HFFc6 (cell line): Measurements from ENCODE around the gene PCSK7. TPM values are rescaled to one million over a fixed set of nuclear protein-coding genes. Genes with fewer than 3 reads are reported as not detected.

ENCODE experiments used
- DNase-seq: peaks from one replicate; pipeline ENCODE4 v3.0.0-alpha.2; 2018
- H3K27ac Mint-ChIP-seq: 2 replicates; pipeline ENCODE4 v1.8.0; 2020; ENCODE audit warnings: mild to moderate bottlenecking, mixed read lengths
- H3K27me3 Mint-ChIP-seq: 2 replicates; pipeline ENCODE4 v1.8.0; 2021; ENCODE audit warnings: mild to moderate bottlenecking, moderate library complexity, mixed read lengths; ENCODE audit not compliant: insufficient read depth
- H3K36me3 Mint-ChIP-seq: 2 replicates; pipeline ENCODE4 v1.8.0; 2021; ENCODE audit warnings: low read depth, mixed read lengths
- H3K4me1 Mint-ChIP-seq: 2 replicates; pipeline ENCODE4 v1.8.0; 2020; ENCODE audit warnings: low read depth, mixed read lengths
- H3K4me3 Mint-ChIP-seq: 2 replicates; pipeline ENCODE4 v1.8.0; 2020; ENCODE audit warnings: mild to moderate bottlenecking, moderate library complexity, mixed read lengths
- H3K9me3 Mint-ChIP-seq: 2 replicates; pipeline ENCODE4 v1.8.0; 2020; ENCODE audit warnings: mild to moderate bottlenecking, mixed read lengths
- total RNA-seq, 6 experiments: library from RNA; stranded (reverse); fragmentation: NEBNext Ultra II Directional; extraction: Animal tissue kit (Norgen Biotek cat#: 25700); gene quantifications; 2 replicates in 1 of 6; 3 replicates in 5 of 6; pipeline ENCODE4 v1.2.3, GENCODE V29; 2021
- TF ChIP-seq, protein P1 (sequence below): fragments of 200-600 bp; sonication (generic); IDR thresholded peaks from 2 replicates; pipeline ENCODE4 v1.5.0; 2021; ENCODE audit warnings: antibody characterized with exemption, mild to moderate bottlenecking

The PCSK7 gene
- total RNA-seq, 6 experiments from 2014 or later: 64.1 to 73.6 (median 68.0) TPM

DNA sequence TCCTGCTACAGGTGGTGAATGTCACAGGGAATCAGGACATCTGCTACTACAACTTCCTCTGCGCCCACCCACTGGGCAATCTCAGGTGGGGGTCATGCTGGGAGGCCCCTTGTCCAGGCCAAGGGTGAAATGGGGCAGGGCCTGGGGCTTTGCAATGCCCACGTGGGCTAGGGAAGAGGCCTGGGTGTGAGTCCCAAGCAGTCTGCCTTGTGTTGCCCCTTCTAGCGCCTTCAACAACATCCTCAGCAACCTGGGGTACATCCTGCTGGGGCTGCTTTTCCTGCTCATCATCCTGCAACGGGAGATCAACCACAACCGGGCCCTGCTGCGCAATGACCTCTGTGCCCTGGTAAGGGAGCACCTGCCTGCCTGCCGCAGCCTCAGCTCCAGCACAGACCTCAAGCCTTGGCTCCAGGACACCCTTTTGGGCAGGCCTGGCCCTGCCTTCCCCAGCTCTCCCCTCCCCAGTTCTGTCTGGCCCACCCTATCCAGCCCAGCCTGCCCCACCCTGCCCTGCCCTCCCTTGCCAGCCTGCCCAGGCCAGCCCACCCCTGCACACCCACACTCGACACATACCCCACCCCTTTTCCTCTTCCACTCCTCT, 41.8 kb downstream of the PCSK7 start:
- Mint-ChIP-seq H3K9me3 (no peaks in the 10 kb centered on the region), H3K4me3 (no peak overlapping the region), H3K27ac (no peak overlapping the region), H3K4me1 (no peaks in the 10 kb centered on the region), H3K36me3 (peaks cover 5% of the 10 kb centered on the region), H3K27me3 (peaks cover 7% of the 10 kb centered on the region)
- TF ChIP-seq, protein P1, sequence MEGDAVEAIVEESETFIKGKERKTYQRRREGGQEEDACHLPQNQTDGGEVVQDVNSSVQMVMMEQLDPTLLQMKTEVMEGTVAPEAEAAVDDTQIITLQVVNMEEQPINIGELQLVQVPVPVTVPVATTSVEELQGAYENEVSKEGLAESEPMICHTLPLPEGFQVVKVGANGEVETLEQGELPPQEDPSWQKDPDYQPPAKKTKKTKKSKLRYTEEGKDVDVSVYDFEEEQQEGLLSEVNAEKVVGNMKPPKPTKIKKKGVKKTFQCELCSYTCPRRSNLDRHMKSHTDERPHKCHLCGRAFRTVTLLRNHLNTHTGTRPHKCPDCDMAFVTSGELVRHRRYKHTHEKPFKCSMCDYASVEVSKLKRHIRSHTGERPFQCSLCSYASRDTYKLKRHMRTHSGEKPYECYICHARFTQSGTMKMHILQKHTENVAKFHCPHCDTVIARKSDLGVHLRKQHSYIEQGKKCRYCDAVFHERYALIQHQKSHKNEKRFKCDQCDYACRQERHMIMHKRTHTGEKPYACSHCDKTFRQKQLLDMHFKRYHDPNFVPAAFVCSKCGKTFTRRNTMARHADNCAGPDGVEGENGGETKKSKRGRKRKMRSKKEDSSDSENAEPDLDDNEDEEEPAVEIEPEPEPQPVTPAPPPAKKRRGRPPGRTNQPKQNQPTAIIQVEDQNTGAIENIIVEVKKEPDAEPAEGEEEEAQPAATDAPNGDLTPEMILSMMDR: no peak
- DNase-seq: no peak

DNA sequence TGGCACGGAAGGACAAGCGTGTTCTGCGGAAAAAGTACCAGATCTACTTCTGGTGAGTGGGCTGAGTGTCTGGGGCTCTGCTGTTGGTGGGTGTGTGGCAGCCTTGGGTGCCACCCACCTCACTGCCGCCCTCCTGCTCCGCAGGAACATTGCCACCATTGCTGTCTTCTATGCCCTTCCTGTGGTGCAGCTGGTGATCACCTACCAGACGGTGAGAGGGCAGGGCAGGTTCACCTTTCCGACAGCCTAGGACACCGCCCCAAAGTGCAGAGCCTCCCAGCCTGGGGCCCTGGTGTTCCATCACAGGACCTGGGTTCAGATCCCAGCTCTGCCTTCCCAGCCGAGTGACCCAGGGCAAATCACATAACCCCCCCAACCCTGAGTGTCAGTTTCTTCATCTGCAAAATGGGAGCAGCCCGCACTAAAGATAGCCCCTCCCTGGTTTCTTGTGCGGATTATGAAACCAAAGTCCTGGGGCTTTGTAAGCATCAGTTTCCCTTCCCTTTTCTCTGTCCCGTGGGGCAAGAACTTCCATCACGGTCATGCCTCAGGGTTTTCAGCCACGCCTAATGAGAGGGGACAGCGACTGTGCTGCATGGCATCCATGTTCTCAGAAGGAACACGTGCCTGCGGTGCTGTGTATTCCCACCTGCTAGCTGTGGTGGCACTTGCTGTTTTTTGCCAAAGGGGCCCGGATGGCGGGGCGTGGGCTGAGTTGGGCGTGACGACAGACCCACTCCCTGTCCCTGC, 42.5 kb downstream of the PCSK7 start:
- no peaks in the 10 kb centered on the region for H3K9me3 Mint-ChIP-seq
- peaks cover 5% of the 10 kb centered on the region; the same call in 1 of the 2 replicates for H3K36me3 Mint-ChIP-seq
- TF ChIP-seq, protein P1: no peak
- H3K4me1 Mint-ChIP-seq: no peaks in the 10 kb centered on the region
- DNase-seq: no peak
- peaks cover 2% of the 10 kb centered on the region for H3K27me3 Mint-ChIP-seq
- H3K27ac Mint-ChIP-seq: no peak overlapping the region
- H3K4me3 Mint-ChIP-seq: no peak overlapping the region

- H3K27me3 Mint-ChIP-seq: peaks cover 2% of the 10 kb centered on the region
- H3K36me3 Mint-ChIP-seq: peaks cover 5% of the 10 kb centered on the region; the same call in 1 of the 2 replicates
- no peak overlapping the region for H3K27ac Mint-ChIP-seq
- no peak for DNase-seq
- no peak overlapping the region for H3K4me3 Mint-ChIP-seq
- TF ChIP-seq, protein P1: no peak
- no peaks in the 10 kb centered on the region for H3K9me3 Mint-ChIP-seq
- H3K4me1 Mint-ChIP-seq: no peaks in the 10 kb centered on the region
Observed at GRCh38 chr11:117188620-117189081, 43.2 kb downstream of the PCSK7 start.

GRCh38 chr11:117187799-117188481, 43.9 kb downstream of the PCSK7 start:
- TF ChIP-seq, protein P1: no peak
- Mint-ChIP-seq H3K27ac (no peak overlapping the region), H3K9me3 (no peaks in the 10 kb centered on the region), H3K4me3 (no peak overlapping the region), H3K36me3 (peaks cover 5% of the 10 kb centered on the region; the same call in 1 of the 2 replicates), H3K27me3 (no peaks in the 10 kb centered on the region; the same call in none of the 2 replicates), H3K4me1 (no peaks in the 10 kb centered on the region)
- no peak for DNase-seq

- no peaks in the 10 kb centered on the region for H3K9me3 Mint-ChIP-seq
- no peak overlapping the region for H3K27ac Mint-ChIP-seq
- no peak overlapping the region for H3K4me3 Mint-ChIP-seq
- TF ChIP-seq, protein P1: no peak
- peaks cover 5% of the 10 kb centered on the region; the same call in 1 of the 2 replicates for H3K36me3 Mint-ChIP-seq
- H3K4me1 Mint-ChIP-seq: no peaks in the 10 kb centered on the region
- H3K27me3 Mint-ChIP-seq: no peaks in the 10 kb centered on the region; the same call in none of the 2 replicates
- DNase-seq: no peak
Observed at GRCh38 chr11:117187428-117187798, 44.5 kb downstream of the PCSK7 start.
